ENCODE data around the gene LHX5.

The LHX5 gene

DNA sequence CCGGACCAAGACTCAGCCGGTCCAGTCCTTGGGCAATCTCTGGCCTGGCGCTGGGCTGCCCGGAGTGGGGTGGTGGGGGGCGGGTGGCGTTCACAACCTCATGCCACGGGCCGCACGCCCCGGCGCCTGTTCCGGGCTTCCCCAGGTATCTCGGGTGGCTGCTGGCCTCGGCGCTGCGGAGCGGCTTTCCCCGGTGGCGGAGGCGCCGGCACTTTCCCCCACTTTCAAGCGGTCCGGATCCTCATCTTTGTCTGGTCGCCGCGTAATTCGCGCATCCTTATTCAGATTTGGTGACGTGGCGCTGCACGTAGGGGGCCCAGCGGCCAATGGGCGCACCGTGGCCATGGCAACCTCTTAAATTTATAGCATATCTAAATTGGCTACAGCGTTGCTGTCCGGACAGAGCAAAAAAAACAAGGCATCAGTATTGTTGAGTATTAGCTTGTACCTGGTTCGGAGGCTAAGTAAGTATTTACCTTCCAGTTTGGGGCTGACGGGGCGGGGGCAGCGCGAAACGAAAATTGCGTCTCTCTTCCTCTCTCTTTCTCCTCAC lies at the start of gene LHX5:
LHX5 (minus strand) TSS at position 253 of the 553 bp plus-strand sequence. CDS start 373 bp downstream, outside the sequence.
- Histone ChIP-seq H3K27me3 (ENCODE audit: control insufficient read depth in 1 of 2, insufficient read depth in 2 of 2, low read length in 2 of 2) (peaks cover 69 to 88% of the 10 kb centered on the region in 2 donors), H3K9me3 (ENCODE audit: control insufficient read depth in 2 of 2, low read length in 2 of 2) (no peaks in the 10 kb centered on the region), H3K27ac (ENCODE audit: low read length) (no peak within 1 kb of the TSS), H3K4me3 (ENCODE audit: low read length in 2 of 2) (no peak within 1 kb of the TSS), H3K36me3 (ENCODE audit: control insufficient read depth in 2 of 2, insufficient read depth in 2 of 2, low read length in 2 of 2) (no peaks in the 10 kb centered on the region), H3K4me1 (ENCODE audit: control insufficient read depth, insufficient read depth, low read length) (peaks cover 15% of the 10 kb centered on the region), H3K9ac (ENCODE audit: low read length in 2 of 2) (no peak within 1 kb of the TSS)

DNA sequence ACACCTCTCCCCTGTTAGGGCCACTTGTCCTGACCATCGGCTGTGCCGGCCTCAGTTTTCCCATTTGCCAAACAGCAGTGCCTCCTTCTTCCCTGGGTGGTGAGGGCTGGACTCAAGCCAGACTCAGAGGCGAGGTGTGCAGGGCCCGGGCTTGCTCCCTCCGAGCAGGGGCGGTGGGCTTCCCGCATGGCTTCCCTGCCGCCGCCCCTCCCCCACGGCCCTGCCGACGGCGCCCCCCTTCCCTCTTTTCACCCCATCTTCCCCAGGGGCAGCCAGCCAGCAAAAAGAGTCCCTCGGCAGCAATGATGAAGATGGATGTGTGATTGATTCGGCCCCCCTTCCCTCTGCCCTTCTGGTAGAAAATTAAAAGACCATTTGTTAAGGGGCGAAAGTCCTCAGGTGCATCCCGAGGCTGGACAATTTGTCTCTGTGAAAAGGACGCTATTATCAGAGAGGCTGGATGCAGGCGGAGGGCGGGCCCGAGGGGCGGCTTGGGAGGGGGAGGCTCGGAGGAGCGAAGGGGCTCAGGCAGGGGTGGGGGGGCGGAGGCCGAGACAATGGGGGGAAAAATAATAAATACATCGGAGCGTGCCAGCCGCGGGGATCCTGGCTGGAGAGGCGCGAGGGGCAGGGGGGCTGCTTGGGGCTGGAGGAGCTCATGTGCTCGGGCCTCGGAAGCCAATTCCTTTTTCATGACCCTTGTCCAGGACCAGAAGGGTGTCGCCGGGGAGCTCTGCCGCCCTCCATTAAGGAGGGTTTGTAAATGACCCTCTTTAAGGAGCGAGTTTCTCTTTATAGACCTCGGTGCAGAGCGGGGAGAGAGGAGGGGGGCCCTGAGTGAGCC lies 48.0 kb upstream of the LHX5 start:
- Histone ChIP-seq H3K4me1 (ENCODE audit: control insufficient read depth, insufficient read depth, low read length) (no peaks in the 10 kb centered on the region), H3K9ac (ENCODE audit: low read length in 2 of 2) (no peak overlapping the region), H3K27me3 (ENCODE audit: control insufficient read depth in 1 of 2, insufficient read depth in 2 of 2, low read length in 2 of 2) (peaks cover 40 to 42% of the 10 kb centered on the region in 2 donors), H3K27ac (ENCODE audit: low read length) (no peak overlapping the region), H3K4me3 (ENCODE audit: low read length in 2 of 2) (no peak overlapping the region), H3K9me3 (ENCODE audit: control insufficient read depth in 2 of 2, low read length in 2 of 2) (peaks cover 0 to 13% of the 10 kb centered on the region in 2 donors), H3K36me3 (ENCODE audit: control insufficient read depth in 2 of 2, insufficient read depth in 2 of 2, low read length in 2 of 2) (no peaks in the 10 kb centered on the region)

DNA sequence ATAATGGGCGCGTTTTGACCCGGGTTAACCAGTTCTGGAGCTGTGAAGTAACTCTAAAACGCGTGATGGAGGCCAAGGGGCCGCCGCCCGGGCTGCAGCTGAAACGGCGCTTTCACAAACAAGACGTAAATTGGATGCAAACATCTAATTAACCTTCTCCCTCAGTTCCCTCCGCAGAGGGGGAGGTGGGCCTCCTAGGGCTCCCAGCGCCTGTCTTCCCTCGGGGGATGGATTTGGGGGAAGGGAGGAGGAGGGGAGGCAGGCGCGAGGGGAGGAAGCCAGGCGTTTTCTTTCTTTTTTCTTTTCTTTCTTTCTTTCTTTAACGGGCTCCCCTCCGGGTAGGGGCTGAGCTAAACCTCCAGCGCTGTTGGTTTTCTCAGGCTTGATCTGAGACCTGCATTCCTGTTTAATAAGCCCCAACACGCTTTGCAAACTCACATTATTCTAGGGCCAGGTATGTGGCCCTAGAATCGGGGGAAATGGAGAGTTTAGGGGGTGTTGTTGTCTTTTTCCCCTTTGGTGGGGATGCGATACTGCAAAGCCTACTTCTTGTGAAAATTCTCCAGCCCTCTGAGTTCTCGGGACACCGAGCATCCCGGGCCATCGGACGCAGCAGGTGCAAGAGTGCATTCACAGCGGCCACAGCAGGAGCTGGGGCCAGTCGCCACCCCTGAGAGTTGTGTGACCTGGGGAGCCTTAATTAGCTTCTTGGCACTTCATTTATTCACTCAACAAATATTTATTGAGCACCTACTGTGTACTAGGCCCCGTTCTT lies 43.6 kb upstream of the LHX5 start:
- peaks cover 40 to 43% of the 10 kb centered on the region in 2 donors for H3K27me3 ChIP-seq (ENCODE audit: control insufficient read depth in 1 of 2, insufficient read depth in 2 of 2, low read length in 2 of 2)

DNA sequence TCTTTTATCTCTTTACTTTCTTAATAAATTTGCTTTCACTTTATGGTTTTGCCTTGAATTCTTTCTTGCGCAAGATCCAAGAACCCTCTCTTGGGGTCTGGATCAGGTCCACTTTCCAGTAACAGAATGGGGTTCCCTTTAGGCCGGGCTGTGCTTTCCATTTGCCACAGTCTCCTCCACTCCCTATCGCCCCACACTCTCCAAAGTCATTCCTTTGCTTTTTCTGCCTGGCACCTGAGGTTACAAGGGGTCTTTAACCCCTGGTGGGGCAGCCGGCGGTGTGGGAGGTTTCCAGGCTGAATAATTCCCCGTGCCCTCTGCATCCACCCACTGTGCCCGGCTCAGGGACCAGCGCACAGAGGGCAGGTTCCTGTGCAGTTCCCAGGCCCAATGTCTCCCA lies 42.9 kb upstream of the LHX5 start:
- no peak overlapping the region for H3K9ac ChIP-seq (ENCODE audit: low read length in 2 of 2)
- H3K4me1 ChIP-seq (ENCODE audit: control insufficient read depth, insufficient read depth, low read length), result no peaks in the 10 kb centered on the region
- H3K9me3 ChIP-seq (ENCODE audit: control insufficient read depth in 2 of 2, low read length in 2 of 2), result peaks cover 4 to 13% of the 10 kb centered on the region in 2 donors
- H3K27ac ChIP-seq (ENCODE audit: low read length), result no peak overlapping the region
- H3K27me3 ChIP-seq (ENCODE audit: control insufficient read depth in 1 of 2, insufficient read depth in 2 of 2, low read length in 2 of 2), result peaks cover 35 to 43% of the 10 kb centered on the region in 2 donors
- no peaks in the 10 kb centered on the region for H3K36me3 ChIP-seq (ENCODE audit: control insufficient read depth in 2 of 2, insufficient read depth in 2 of 2, low read length in 2 of 2)
- no peak overlapping the region for H3K4me3 ChIP-seq (ENCODE audit: low read length in 2 of 2)

More for the DNA sequence above, 43.6 kb upstream of the LHX5 start:
- Histone ChIP-seq H3K4me1 (ENCODE audit: control insufficient read depth, insufficient read depth, low read length) (no peaks in the 10 kb centered on the region), H3K4me3 (ENCODE audit: low read length in 2 of 2) (no peak overlapping the region), H3K27ac (ENCODE audit: low read length) (no peak overlapping the region), H3K9ac (ENCODE audit: low read length in 2 of 2) (no peak overlapping the region), H3K9me3 (ENCODE audit: control insufficient read depth in 2 of 2, low read length in 2 of 2) (peaks cover 3 to 13% of the 10 kb centered on the region in 2 donors), H3K36me3 (ENCODE audit: control insufficient read depth in 2 of 2, insufficient read depth in 2 of 2, low read length in 2 of 2) (no peaks in the 10 kb centered on the region)

DNA sequence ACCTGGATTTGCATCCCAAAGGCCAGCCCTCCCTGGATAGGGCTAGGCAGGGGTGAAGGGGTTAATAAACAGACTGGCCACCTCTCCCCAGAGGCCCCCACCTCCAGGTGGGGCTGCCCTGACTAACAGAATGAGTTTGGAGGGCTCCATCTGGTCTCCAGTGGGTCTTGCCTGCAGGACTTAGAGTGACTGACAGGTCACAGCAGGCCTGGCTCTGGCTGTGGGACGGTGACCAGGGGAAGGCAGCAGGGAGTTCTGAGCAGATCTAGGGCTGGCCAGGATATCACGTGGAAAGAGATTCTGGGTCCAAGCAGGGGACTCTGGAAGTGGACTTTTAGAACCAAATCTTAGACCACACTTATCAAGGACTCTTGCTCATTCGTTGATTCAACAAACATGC lies 40.9 kb upstream of the LHX5 start:
- H3K4me1 ChIP-seq (ENCODE audit: control insufficient read depth, insufficient read depth, low read length), result no peaks in the 10 kb centered on the region
- no peak overlapping the region for H3K27ac ChIP-seq (ENCODE audit: low read length)
- H3K4me3 ChIP-seq (ENCODE audit: low read length in 2 of 2), result no peak overlapping the region
- H3K27me3 ChIP-seq (ENCODE audit: control insufficient read depth in 1 of 2, insufficient read depth in 2 of 2, low read length in 2 of 2), result peaks cover 21 to 30% of the 10 kb centered on the region in 2 donors
- H3K9ac ChIP-seq (ENCODE audit: low read length in 2 of 2), result no peak overlapping the region
- peaks cover 4 to 11% of the 10 kb centered on the region in 2 donors for H3K9me3 ChIP-seq (ENCODE audit: control insufficient read depth in 2 of 2, low read length in 2 of 2)
- no peaks in the 10 kb centered on the region for H3K36me3 ChIP-seq (ENCODE audit: control insufficient read depth in 2 of 2, insufficient read depth in 2 of 2, low read length in 2 of 2)

DNA sequence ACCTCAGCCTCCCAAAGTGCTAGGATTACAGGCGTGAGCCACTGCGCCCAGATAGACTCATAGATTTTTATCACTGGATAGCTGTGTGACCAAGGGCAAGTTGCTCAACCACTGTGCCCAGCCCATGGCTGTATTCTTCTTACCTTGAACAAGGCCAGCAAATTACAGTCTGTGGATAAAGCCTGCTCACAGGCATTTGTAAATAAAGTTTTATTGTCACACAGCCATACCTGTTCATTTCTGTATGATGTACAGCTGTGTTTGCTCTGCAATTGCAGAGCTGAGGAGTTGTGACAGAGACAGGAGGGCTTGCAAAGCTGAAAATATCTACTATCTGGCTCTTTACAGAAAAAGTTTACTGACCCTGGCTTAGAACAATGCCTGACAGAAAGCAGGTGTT lies 35.2 kb upstream of the LHX5 start:
- H3K27me3 ChIP-seq (ENCODE audit: control insufficient read depth in 1 of 2, insufficient read depth in 2 of 2, low read length in 2 of 2), result peaks cover 7 to 8% of the 10 kb centered on the region in 2 donors
- no peak overlapping the region for H3K9ac ChIP-seq (ENCODE audit: low read length in 2 of 2)
- H3K9me3 ChIP-seq (ENCODE audit: control insufficient read depth in 2 of 2, low read length in 2 of 2), result peaks cover 7 to 8% of the 10 kb centered on the region in 2 donors

DNA sequence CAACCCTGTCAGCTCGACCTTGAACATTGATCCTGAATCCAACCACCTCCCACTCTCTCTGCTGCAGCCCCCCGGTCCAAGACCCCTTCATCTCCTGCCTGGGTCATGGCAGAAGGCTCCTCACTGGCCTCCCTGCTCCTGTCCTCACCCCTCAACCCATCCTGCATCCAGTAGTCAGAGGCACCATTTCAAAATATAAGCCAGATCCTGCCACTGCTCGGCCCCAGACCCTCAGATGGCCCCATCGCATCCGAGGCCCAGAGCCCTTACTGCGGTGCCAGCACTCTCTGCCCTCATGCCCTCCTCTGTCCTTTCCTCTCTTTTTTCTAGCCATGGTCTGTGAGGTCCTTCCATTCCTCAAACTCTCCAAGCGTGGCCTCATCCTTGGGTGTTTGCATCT lies 34.3 kb upstream of the LHX5 start:
- H3K36me3 ChIP-seq (ENCODE audit: control insufficient read depth in 2 of 2, insufficient read depth in 2 of 2, low read length in 2 of 2), result no peaks in the 10 kb centered on the region
- no peaks in the 10 kb centered on the region for H3K4me1 ChIP-seq (ENCODE audit: control insufficient read depth, insufficient read depth, low read length)
- peaks cover 8 to 10% of the 10 kb centered on the region in 2 donors for H3K9me3 ChIP-seq (ENCODE audit: control insufficient read depth in 2 of 2, low read length in 2 of 2)
- no peak overlapping the region for H3K9ac ChIP-seq (ENCODE audit: low read length in 2 of 2)
- no peak overlapping the region for H3K4me3 ChIP-seq (ENCODE audit: low read length in 2 of 2)
- no peak overlapping the region for H3K27ac ChIP-seq (ENCODE audit: low read length)
- H3K27me3 ChIP-seq (ENCODE audit: control insufficient read depth in 1 of 2, insufficient read depth in 2 of 2, low read length in 2 of 2), result peaks cover 8 to 12% of the 10 kb centered on the region in 2 donors

More for the DNA sequence above, 35.2 kb upstream of the LHX5 start:
- Histone ChIP-seq H3K27ac (ENCODE audit: low read length) (no peak overlapping the region), H3K4me1 (ENCODE audit: control insufficient read depth, insufficient read depth, low read length) (no peaks in the 10 kb centered on the region), H3K36me3 (ENCODE audit: control insufficient read depth in 2 of 2, insufficient read depth in 2 of 2, low read length in 2 of 2) (no peaks in the 10 kb centered on the region), H3K4me3 (ENCODE audit: low read length in 2 of 2) (no peak overlapping the region)

DNA sequence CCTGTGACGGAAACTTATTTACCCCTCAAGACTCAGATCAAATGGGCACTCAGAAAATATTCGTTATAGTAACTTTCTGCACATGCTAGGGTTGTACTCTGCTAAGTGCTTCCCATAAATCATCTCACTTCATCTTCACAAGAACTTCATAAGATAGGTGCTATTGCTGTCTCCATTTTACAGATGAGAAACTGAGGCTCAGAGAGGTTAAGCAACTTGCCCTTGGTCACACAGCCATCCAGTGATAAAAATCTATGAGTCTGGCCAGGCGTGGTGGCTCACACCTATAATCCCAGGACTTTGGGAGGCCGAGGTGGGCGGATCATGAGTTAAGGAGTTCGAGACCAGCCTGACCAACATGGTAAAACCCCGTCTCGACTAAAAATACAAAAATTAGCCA lies 33.2 kb upstream of the LHX5 start:
- H3K27ac ChIP-seq (ENCODE audit: low read length), result no peak overlapping the region
- H3K27me3 ChIP-seq (ENCODE audit: control insufficient read depth in 1 of 2, insufficient read depth in 2 of 2, low read length in 2 of 2), result peaks cover 11 to 22% of the 10 kb centered on the region in 2 donors
- H3K4me3 ChIP-seq (ENCODE audit: low read length in 2 of 2), result no peak overlapping the region
- no peaks in the 10 kb centered on the region for H3K36me3 ChIP-seq (ENCODE audit: control insufficient read depth in 2 of 2, insufficient read depth in 2 of 2, low read length in 2 of 2)
- H3K9ac ChIP-seq (ENCODE audit: low read length in 2 of 2), result no peak overlapping the region
- no peaks in the 10 kb centered on the region for H3K4me1 ChIP-seq (ENCODE audit: control insufficient read depth, insufficient read depth, low read length)
- peaks cover 4 to 10% of the 10 kb centered on the region in 2 donors for H3K9me3 ChIP-seq (ENCODE audit: control insufficient read depth in 2 of 2, low read length in 2 of 2)

DNA sequence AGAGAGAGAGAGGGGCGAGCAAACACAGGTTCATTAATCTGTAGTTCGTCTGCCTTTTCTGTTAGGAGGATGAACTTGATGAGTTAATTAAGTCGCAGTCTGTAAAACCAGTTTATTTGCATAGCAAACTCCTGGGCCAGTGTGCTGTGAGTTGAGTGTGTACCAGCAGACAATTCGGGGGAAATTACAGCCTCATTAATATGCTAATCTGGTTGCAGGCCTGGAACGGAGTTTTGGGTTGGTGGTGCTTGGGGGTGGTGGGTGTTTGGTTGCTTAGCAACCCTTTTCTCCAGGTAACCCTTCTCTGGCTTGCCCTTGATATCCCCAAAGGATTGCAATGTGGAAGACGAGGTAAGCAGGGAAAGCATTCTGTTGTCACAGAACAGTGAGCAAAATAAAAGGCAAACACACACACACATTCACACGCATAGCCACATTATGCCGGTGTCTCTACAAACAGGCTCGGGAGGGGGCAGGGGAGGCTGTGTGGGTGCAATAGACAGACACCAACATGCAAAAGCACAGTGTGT lies 29.2 kb upstream of the LHX5 start:
- Histone ChIP-seq H3K36me3 (ENCODE audit: control insufficient read depth in 2 of 2, insufficient read depth in 2 of 2, low read length in 2 of 2) (no peaks in the 10 kb centered on the region), H3K27ac (ENCODE audit: low read length) (no peak overlapping the region), H3K27me3 (ENCODE audit: control insufficient read depth in 1 of 2, insufficient read depth in 2 of 2, low read length in 2 of 2) (peaks cover 23 to 44% of the 10 kb centered on the region in 2 donors), H3K9me3 (ENCODE audit: control insufficient read depth in 2 of 2, low read length in 2 of 2) (peaks cover 4 to 6% of the 10 kb centered on the region in 2 donors), H3K4me1 (ENCODE audit: control insufficient read depth, insufficient read depth, low read length) (no peaks in the 10 kb centered on the region), H3K9ac (ENCODE audit: low read length in 2 of 2) (no peak overlapping the region), H3K4me3 (ENCODE audit: low read length in 2 of 2) (no peak overlapping the region)

DNA sequence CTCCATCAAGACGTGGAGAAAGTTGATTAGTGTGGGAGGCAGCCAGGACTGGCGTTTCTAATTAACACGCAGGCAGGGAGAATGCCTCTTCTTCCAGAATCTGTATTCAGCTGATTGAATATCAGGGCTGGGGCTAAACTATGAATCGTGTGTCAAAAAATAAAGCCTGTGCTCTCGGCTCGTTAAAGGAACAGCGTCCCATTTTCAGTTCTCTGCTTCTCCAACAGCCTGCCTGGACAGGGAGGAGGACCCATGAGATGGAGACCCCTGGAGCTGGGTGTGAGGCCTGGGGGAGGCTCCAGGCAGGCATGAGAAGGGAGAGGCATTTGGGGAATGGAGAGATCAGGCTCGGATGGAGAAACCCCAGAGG lies 28.6 kb upstream of the LHX5 start:
- no peaks in the 10 kb centered on the region for H3K4me1 ChIP-seq (ENCODE audit: control insufficient read depth, insufficient read depth, low read length)
- H3K36me3 ChIP-seq (ENCODE audit: control insufficient read depth in 2 of 2, insufficient read depth in 2 of 2, low read length in 2 of 2), result no peaks in the 10 kb centered on the region
- H3K27me3 ChIP-seq (ENCODE audit: control insufficient read depth in 1 of 2, insufficient read depth in 2 of 2, low read length in 2 of 2), result peaks cover 23 to 44% of the 10 kb centered on the region in 2 donors
- peaks cover 4 to 6% of the 10 kb centered on the region in 2 donors for H3K9me3 ChIP-seq (ENCODE audit: control insufficient read depth in 2 of 2, low read length in 2 of 2)
- H3K4me3 ChIP-seq (ENCODE audit: low read length in 2 of 2), result no peak overlapping the region
- no peak overlapping the region for H3K27ac ChIP-seq (ENCODE audit: low read length)
- no peak overlapping the region for H3K9ac ChIP-seq (ENCODE audit: low read length in 2 of 2)
